Measurements from ENCODE around the gene OR51E1.

DNA sequence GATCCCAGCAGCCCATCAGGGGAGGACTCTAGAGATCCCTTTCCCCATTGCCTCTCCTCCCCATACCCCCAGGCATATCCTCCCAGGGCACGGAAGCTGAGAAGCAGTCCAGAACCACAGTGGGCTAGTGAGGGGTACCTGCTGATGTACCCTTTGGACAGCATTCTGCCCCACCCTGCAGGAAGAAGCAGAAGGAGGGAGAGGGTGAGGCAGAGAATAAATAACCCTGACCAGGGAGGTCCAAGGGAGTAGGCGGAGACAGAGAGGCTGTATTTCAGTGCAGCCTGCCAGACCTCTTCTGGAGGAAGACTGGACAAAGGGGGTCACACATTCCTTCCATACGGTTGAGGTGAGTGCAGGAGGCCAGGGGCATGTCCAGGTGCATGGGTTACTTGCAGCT, at the start of gene OR51E1:
- TF ChIP-seq, protein P1, sequence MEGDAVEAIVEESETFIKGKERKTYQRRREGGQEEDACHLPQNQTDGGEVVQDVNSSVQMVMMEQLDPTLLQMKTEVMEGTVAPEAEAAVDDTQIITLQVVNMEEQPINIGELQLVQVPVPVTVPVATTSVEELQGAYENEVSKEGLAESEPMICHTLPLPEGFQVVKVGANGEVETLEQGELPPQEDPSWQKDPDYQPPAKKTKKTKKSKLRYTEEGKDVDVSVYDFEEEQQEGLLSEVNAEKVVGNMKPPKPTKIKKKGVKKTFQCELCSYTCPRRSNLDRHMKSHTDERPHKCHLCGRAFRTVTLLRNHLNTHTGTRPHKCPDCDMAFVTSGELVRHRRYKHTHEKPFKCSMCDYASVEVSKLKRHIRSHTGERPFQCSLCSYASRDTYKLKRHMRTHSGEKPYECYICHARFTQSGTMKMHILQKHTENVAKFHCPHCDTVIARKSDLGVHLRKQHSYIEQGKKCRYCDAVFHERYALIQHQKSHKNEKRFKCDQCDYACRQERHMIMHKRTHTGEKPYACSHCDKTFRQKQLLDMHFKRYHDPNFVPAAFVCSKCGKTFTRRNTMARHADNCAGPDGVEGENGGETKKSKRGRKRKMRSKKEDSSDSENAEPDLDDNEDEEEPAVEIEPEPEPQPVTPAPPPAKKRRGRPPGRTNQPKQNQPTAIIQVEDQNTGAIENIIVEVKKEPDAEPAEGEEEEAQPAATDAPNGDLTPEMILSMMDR (IDR thresholded peaks at IDR 0.05; ENCODE audit: borderline replicate concordance, extremely low read depth, low read length, poor library complexity, severe bottlenecking) = no peak
- no peak for TF ChIP-seq EZH2 (IDR thresholded peaks at IDR 0.05; ENCODE audit: borderline replicate concordance, low read depth, low read length, severe bottlenecking)

All from DND-41 (cell line).